Vagina (tissue), 2 donors: ENCODE results near the gene TMED10. TPM values are rescaled to one million over a fixed set of nuclear protein-coding genes. Genes with fewer than 3 reads are reported as not detected.

Source experiments
- DNase-seq, 2 donors: peaks; one replicate each; pipeline ENCODE4 v3.0.0-alpha.2; 2017; ENCODE audit errors: extremely low spot score in 2 of 2
- H3K27ac ChIP-seq: fragments of 200-600 bp; sonication (generic); one replicate; pipeline ENCODE4 v1.5.1; 2019
- H3K27me3 ChIP-seq: fragments of 200-600 bp; sonication (generic); one replicate; pipeline ENCODE4 v1.5.1; 2019
- H3K36me3 ChIP-seq, 2 donors: fragments of 200-600 bp; sonication (generic); one replicate each; pipeline ENCODE4 v1.5.1; 2017 to 2019
- H3K4me1 ChIP-seq: fragments of 200-600 bp; sonication (generic); one replicate; pipeline ENCODE4 v1.5.1; 2019
- H3K4me3 ChIP-seq, 2 donors: fragments of 200-600 bp; sonication (generic); 1 replicate in 1 of 2; 2 replicates in 1 of 2; pipeline ENCODE4 v1.5.1; 2016 to 2019
- H3K9me3 ChIP-seq: fragments of 200-600 bp; sonication (generic); one replicate; pipeline ENCODE4 v1.5.1; 2019
- CTCF ChIP-seq, 3 experiments: fragments of 450-650 bp in 2 of 3; fragments of 200-600 bp in 1 of 3; sonication (generic) in 1 of 3; IDR thresholded peaks; one replicate each; pipeline ENCODE4 v1.5.1; 2017 to 2019; ENCODE audit warnings: antibody characterized with exemption in 3 of 3, mild to moderate bottlenecking in 2 of 3, moderate library complexity in 2 of 3
- POLR2A ChIP-seq, 2 donors: fragments of 450-650 bp; IDR thresholded peaks; one replicate each; pipeline ENCODE4 v1.6.1; 2017; ENCODE audit warnings: antibody characterized with exemption in 2 of 2, mild to moderate bottlenecking in 2 of 2, moderate library complexity in 2 of 2
- POLR2AphosphoS5 ChIP-seq, 2 donors: sonication (generic); formaldehyde crosslinking; IDR thresholded peaks; one replicate each; pipeline ENCODE4 v1.9.0; 2017; ENCODE audit warnings: antibody characterized with exemption in 2 of 2, mild to moderate bottlenecking in 2 of 2, low read depth in 1 of 2; ENCODE audit not compliant: insufficient read depth in 1 of 2
- intact Hi-C: fragments of 100-400 bp; cut with DNase I; formaldehyde crosslinking; loops from one replicate; pipeline ENCODE4 v1.15.1; 2023
- total RNA-seq: library from RNA; depleted of rRNA; stranded (reverse); fragments of >200 nt; gene quantifications from one replicate; pipeline ENCODE4 v1.2.3, GENCODE V29; 2016

Gene TMED10
- total RNA-seq, 1 donor from 2014 or later: 249 TPM

GRCh38 chr14:75202657-75203056 lies 26.2 kb upstream of the TMED10 start:
- no peak overlapping the region for H3K27ac ChIP-seq

GRCh38 chr14:75201087-75201486 lies 24.7 kb upstream of the TMED10 start:
- Histone ChIP-seq H3K27ac (peak overlapping the region; percentile 2), H3K9me3 (no peaks in the 10 kb centered on the region), H3K4me1 (peaks cover 32% of the 10 kb centered on the region), H3K27me3 (no peaks in the 10 kb centered on the region), H3K4me3 (no peak overlapping the region), H3K36me3 (no peaks in the 10 kb centered on the region)
- intact Hi-C loops: no loop called here
- no peak for DNase-seq
- TF ChIP-seq POLR2AphosphoS5 (IDR thresholded peaks at IDR 0.05; ENCODE audit: insufficient read depth in 1 of 2, low read depth in 1 of 2) (no peak), CTCF (IDR thresholded peaks at IDR 0.05) (no peak), POLR2A (IDR thresholded peaks at IDR 0.05) (no peak)

More at GRCh38 chr14:75202657-75203056, 26.2 kb upstream of the TMED10 start:
- H3K36me3 ChIP-seq: no peaks in the 10 kb centered on the region
- no peak for DNase-seq
- no peak overlapping the region for H3K4me3 ChIP-seq
- TF ChIP-seq CTCF (IDR thresholded peaks at IDR 0.05): no peak
- no peak for TF ChIP-seq POLR2AphosphoS5 (IDR thresholded peaks at IDR 0.05; ENCODE audit: insufficient read depth in 1 of 2, low read depth in 1 of 2)
- intact Hi-C loops: no loop called here
- H3K27me3 ChIP-seq: no peaks in the 10 kb centered on the region
- no peaks in the 10 kb centered on the region for H3K9me3 ChIP-seq
- peaks cover 32% of the 10 kb centered on the region for H3K4me1 ChIP-seq

GRCh38 chr14:75200451-75200850 lies 24.0 kb upstream of the TMED10 start:
- Histone ChIP-seq H3K4me1 (peaks cover 32% of the 10 kb centered on the region), H3K4me3 (no peak overlapping the region), H3K27me3 (no peaks in the 10 kb centered on the region), H3K9me3 (no peaks in the 10 kb centered on the region), H3K27ac (peak overlapping the region; percentile 2), H3K36me3 (no peaks in the 10 kb centered on the region)
- TF ChIP-seq POLR2A (IDR thresholded peaks at IDR 0.05): no peak
- TF ChIP-seq CTCF (IDR thresholded peaks at IDR 0.05): no peak
- peak; percentile 40 to 61 for TF ChIP-seq POLR2AphosphoS5 (IDR thresholded peaks at IDR 0.05; ENCODE audit: insufficient read depth in 1 of 2, low read depth in 1 of 2)
- intact Hi-C loops: no loop called here
- DNase-seq: no peak

- H3K4me1 ChIP-seq: peaks cover 32% of the 10 kb centered on the region
- no peaks in the 10 kb centered on the region for H3K27me3 ChIP-seq
- no peaks in the 10 kb centered on the region for H3K9me3 ChIP-seq
- intact Hi-C loops: no loop called here
- no peaks in the 10 kb centered on the region for H3K36me3 ChIP-seq
- no peak overlapping the region for H3K4me3 ChIP-seq
- no peak overlapping the region for H3K27ac ChIP-seq
- TF ChIP-seq CTCF (IDR thresholded peaks at IDR 0.05) (no peak), POLR2A (IDR thresholded peaks at IDR 0.05) (no peak), POLR2AphosphoS5 (IDR thresholded peaks at IDR 0.05; ENCODE audit: insufficient read depth in 1 of 2, low read depth in 1 of 2) (no peak)
- DNase-seq: no peak
Measured at GRCh38 chr14:75198291-75198933, 22.0 kb upstream of the TMED10 start.

GRCh38 chr14:75197338-75197737 lies 20.9 kb upstream of the TMED10 start:
- intact Hi-C loops: no loop called here
- Histone ChIP-seq H3K9me3 (no peaks in the 10 kb centered on the region), H3K27me3 (no peaks in the 10 kb centered on the region), H3K4me3 (no peak overlapping the region), H3K4me1 (peaks cover 32% of the 10 kb centered on the region), H3K36me3 (no peaks in the 10 kb centered on the region), H3K27ac (no peak overlapping the region)
- no peak for DNase-seq
- TF ChIP-seq POLR2A (IDR thresholded peaks at IDR 0.05) (no peak), POLR2AphosphoS5 (IDR thresholded peaks at IDR 0.05; ENCODE audit: insufficient read depth in 1 of 2, low read depth in 1 of 2) (no peak), CTCF (IDR thresholded peaks at IDR 0.05) (no peak)
